NCI-H510A (cell line): ENCODE measurements around the gene PTMA.
"Not testable (repeated sequence)": the region's sequence is repeated elsewhere in the genome, so short reads cannot be mapped to it uniquely, and the experiment has no call there.

Experiments used
- DNase-seq: peaks from one replicate; lab custom pipeline; 2025; lab: John Stamatoyannopoulos, UW

PTMA gene

GRCh38 chr2:231707927-231708772, at the start of gene PTMA:
Gene PTMA, plus strand, starts transcription at chr2:231708525. Its CDS starts 182 bp downstream, at chr2:231708707.
- peak; percentile 99 for DNase-seq

GRCh38 chr2:231660073-231660472, 48.3 kb upstream of the PTMA start:
- not testable (repeated sequence) for DNase-seq

- no peak for DNase-seq
Measured at GRCh38 chr2:231660860-231661259, 47.5 kb upstream of the PTMA start.

- DNase-seq = no peak
Measured at GRCh38 chr2:231661422-231662027, 46.8 kb upstream of the PTMA start.

- no peak for DNase-seq
Measured at GRCh38 chr2:231662028-231662810, 46.1 kb upstream of the PTMA start.

- DNase-seq = no peak
Measured at GRCh38 chr2:231662811-231663457, 45.4 kb upstream of the PTMA start.

- no peak for DNase-seq
Measured at GRCh38 chr2:231663458-231664212, 44.7 kb upstream of the PTMA start.

GRCh38 chr2:231664727-231665126, 43.6 kb upstream of the PTMA start:
- no peak for DNase-seq

- no peak for DNase-seq
Measured at GRCh38 chr2:231665245-231666170, 42.8 kb upstream of the PTMA start.

- DNase-seq = peak; percentile 99
Measured at GRCh38 chr2:231666171-231667095, 41.9 kb upstream of the PTMA start.

- no peak for DNase-seq
Measured at GRCh38 chr2:231667096-231667427, 41.3 kb upstream of the PTMA start.

GRCh38 chr2:231667496-231667895, 40.8 kb upstream of the PTMA start:
- DNase-seq = no peak

GRCh38 chr2:231668981-231669380, 39.3 kb upstream of the PTMA start:
- DNase-seq = no peak

GRCh38 chr2:231671270-231672050, 36.9 kb upstream of the PTMA start:
- peak; percentile 78 for DNase-seq

- DNase-seq = peak; percentile 84
Measured at GRCh38 chr2:231672617-231673347, 35.5 kb upstream of the PTMA start.

GRCh38 chr2:231673348-231673770, 35.0 kb upstream of the PTMA start:
- DNase-seq = peak; percentile 96

- DNase-seq = peak; percentile 70
Measured at GRCh38 chr2:231674587-231675338, 33.6 kb upstream of the PTMA start.
